K562 (cell line): ENCODE data around the gene CAPN10. TPM values are rescaled to one million over a fixed set of nuclear protein-coding genes. Genes with fewer than 3 reads are reported as not detected.

ENCODE experiments used
- ATAC-seq: fragments of 200-7000 bp; cut with Tn5 transposase; 3 replicates; pipeline ENCODE4 v1.9.1; 2020; ENCODE audit warnings: moderate library complexity
- BruUV-seq: library from RNA; stranded (reverse); fragments of 400-500 nt; replicated peaks from 2 replicates; lab custom pipeline; 2021; lab: Mats Ljungman, UMichigan
- CTCF ChIA-PET: fragments of 300-600 bp; formaldehyde crosslinking; extraction: SDS; loops from one replicate; lab custom pipeline; 2021; ENCODE audit warnings: low intra/inter-chr PET ratio; lab: Yijun Ruan, JAX
- POLR2A ChIA-PET: fragments of 300-600, 350-650 bp; sonication (Branson Sonifier 250); formaldehyde crosslinking; extraction: SDS; loops from one replicate; lab custom pipeline; 2021; ENCODE audit warnings: antibody characterized with exemption, inconsistent platforms; lab: Yijun Ruan, JAX
- DNase-seq, 4 experiments: peaks; one replicate each; pipeline versions ENCODE4 v3.0.0 to v3.0.0-alpha.2; 2011 to 2018; ENCODE audit warnings: low spot score in 3 of 4, mixed read lengths in 3 of 4; ENCODE audit errors: extremely low read depth in 1 of 4
- FAIRE-seq: peaks from 2 replicates; lab custom pipeline; 2011; peaks lifted over from hg19 to GRCh38; lab: Jason Lieb, UNC
- H2AFZ ChIP-seq: 2 replicates; pipeline ENCODE4 v1.6.0; 2011; ENCODE audit warnings: low read depth, low read length, control low read depth, inconsistent platforms
- H3K27ac ChIP-seq: fragments of 200-600 bp; 3 replicates; pipeline ENCODE4 v1.8.0; 2011; ENCODE audit warnings: low read depth, mild to moderate bottlenecking, control low read depth, inconsistent platforms, low read length, moderate library complexity, mixed read lengths; ENCODE audit errors: extremely low read depth
- H3K27me3 ChIP-seq, 2 experiments: fragments of 300-600 bp in 1 of 2; 2 replicates in 1 of 2; 3 replicates in 1 of 2; pipeline versions ENCODE4 v1.6.0 to v1.8.0; 2011; ENCODE audit warnings: inconsistent platforms in 2 of 2, low read length in 2 of 2, mild to moderate bottlenecking in 1 of 2, mixed read lengths in 1 of 2, moderate library complexity in 1 of 2; ENCODE audit not compliant: control insufficient read depth in 2 of 2, insufficient read depth in 2 of 2
- H3K36me3 ChIP-seq: fragments of 300-600 bp; 3 replicates; pipeline ENCODE4 v1.8.0; 2011; ENCODE audit warnings: mild to moderate bottlenecking, low read length, inconsistent platforms; ENCODE audit not compliant: control insufficient read depth, insufficient read depth
- H3K4me1 ChIP-seq, 2 experiments: fragments of 200-600 bp in 1 of 2; replicated peaks in 1 of 2; 2 replicates in 1 of 2; 3 replicates in 1 of 2; pipeline versions ENCODE4 v1.5.1 to v1.8.0; 2011; ENCODE audit warnings: inconsistent platforms in 2 of 2, low read length in 2 of 2, mild to moderate bottlenecking in 1 of 2, mixed read lengths in 1 of 2, moderate library complexity in 1 of 2; ENCODE audit not compliant: control insufficient read depth in 2 of 2, insufficient read depth in 2 of 2
- H3K4me2 ChIP-seq: 2 replicates; pipeline ENCODE4 v1.6.1; 2011; ENCODE audit warnings: low read length, control low read depth, inconsistent platforms, mixed read lengths; ENCODE audit not compliant: insufficient read depth
- H3K4me3 ChIP-seq: fragments of 200-600 bp; sonication (generic), shearing (Covaris generic); 2 replicates; pipeline ENCODE4 v1.5.1; 2016; ENCODE audit warnings: control low read depth, inconsistent platforms
- H3K79me2 ChIP-seq: fragments of 200-600 bp; 3 replicates; pipeline ENCODE4 v1.8.0; 2011; ENCODE audit warnings: low read length, inconsistent platforms; ENCODE audit not compliant: control insufficient read depth, insufficient read depth
- H3K9ac ChIP-seq, 2 experiments: 2 replicates each; pipeline versions ENCODE4 v1.6.0 to v1.6.1; 2011; ENCODE audit warnings: low read depth in 2 of 2, low read length in 2 of 2, control low read depth in 1 of 2, inconsistent platforms in 1 of 2, mild to moderate bottlenecking in 1 of 2, mixed read lengths in 1 of 2; ENCODE audit not compliant: insufficient read depth in 1 of 2
- H3K9me1 ChIP-seq: one replicate; pipeline ENCODE4 v1.6.0; 2011; ENCODE audit warnings: inconsistent platforms, mild to moderate bottlenecking, low read length, moderate library complexity; ENCODE audit not compliant: control insufficient read depth, insufficient read depth
- H3K9me3 ChIP-seq: replicated peaks from 2 replicates; pipeline ENCODE4 v1.5.1; 2011; ENCODE audit warnings: low read depth, low read length, inconsistent platforms; ENCODE audit not compliant: control insufficient read depth, insufficient read depth
- H4K20me1 ChIP-seq: replicated peaks from 2 replicates; pipeline ENCODE4 v1.6.1; 2011; ENCODE audit warnings: low read length, inconsistent platforms, mixed read lengths; ENCODE audit not compliant: control insufficient read depth, insufficient read depth
- HOXB6 ChIP-seq: fragments of 250-450 bp; sonication (Bioruptor Pico); IDR thresholded peaks from 2 replicates; pipeline ENCODE4 v1.5.1; 2022; ENCODE audit warnings: mild to moderate bottlenecking, borderline replicate concordance
- L3MBTL2 ChIP-seq: fragments of 450-650 bp; IDR thresholded peaks from 2 replicates; pipeline ENCODE4 v1.6.1; 2016; ENCODE audit warnings: mild to moderate bottlenecking, moderate library complexity
- RBBP5 ChIP-seq: fragments of 200-600 bp; sonication (generic); IDR thresholded peaks from 2 replicates; pipeline ENCODE4 v1.6.1; 2012; ENCODE audit warnings: borderline replicate concordance, mild to moderate bottlenecking, low read length, control low read depth, inconsistent platforms; ENCODE audit not compliant: insufficient read depth, poor library complexity, severe bottlenecking
- ZNF347 ChIP-seq: fragments of 450-650 bp; formaldehyde crosslinking; IDR thresholded peaks from 2 replicates; pipeline ENCODE4 v1.4.0; 2020; ENCODE audit warnings: low read depth, mild to moderate bottlenecking, moderate library complexity
- WGBS: fragments of 100-300 bp; shearing (Covaris generic); methylation state at CpG from one replicate; pipeline ENCODE4 v1.1.6; 2016; ENCODE audit warnings: low coverage, mixed read lengths; ENCODE audit not compliant: insufficient coverage; ENCODE audit errors: missing lambda C conversion rate; 5-methylcytosine and 5-hydroxymethylcytosine counted together
- in situ Hi-C: fragments of 300-500 bp; cut with MboI; formaldehyde crosslinking; loops from 4 replicates; pipeline ENCODE4 v1.15.0; 2018; ENCODE audit warnings: inconsistent platforms, mixed read lengths
- intact Hi-C: fragments of 100-400 bp; cut with micrococcal nuclease; formaldehyde crosslinking; loops from 2 replicates; pipeline ENCODE4 v1.14.2; 2022
- polyA plus RNA-seq, 8 experiments: library from polyadenylated mRNA; depleted of rRNA in 4 of 8; stranded (reverse) in 5 of 8; unstranded in 3 of 8; fragments of >200 nt; fragmentation: Nextera tagmentation in 2 of 8; fragmentation: Illumina TruSeq in 1 of 8; extraction: Ambion mirVana in 2 of 8; extraction: Trizol in 1 of 8; gene quantifications; 2 replicates each; pipeline versions ENCODE4 v1.2.1 to v1.2.3, GENCODE V29; 2011 to 2014; ENCODE audit warnings: inconsistent platforms in 1 of 8, missing spikeins in 1 of 8
- total RNA-seq, 7 experiments: library from RNA; depleted of rRNA in 6 of 7; stranded (reverse); fragments of >200 nt in 6 of 7; fragmentation: Illumina TruSeq in 2 of 7; extraction: Trizol in 2 of 7; gene quantifications; 2 replicates each; pipeline versions ENCODE4 v1.2.1 to v1.2.3, GENCODE V29; 2011 to 2021; ENCODE audit warnings: low replicate concordance in 1 of 7

Gene CAPN10
- total and polyA plus RNA-seq, 9 of the 15 experiments (the other 6 are each of a cell fraction or from before 2014, with no cell fraction given), result 0.08 to 26.1 (median 8.4) TPM

DNA sequence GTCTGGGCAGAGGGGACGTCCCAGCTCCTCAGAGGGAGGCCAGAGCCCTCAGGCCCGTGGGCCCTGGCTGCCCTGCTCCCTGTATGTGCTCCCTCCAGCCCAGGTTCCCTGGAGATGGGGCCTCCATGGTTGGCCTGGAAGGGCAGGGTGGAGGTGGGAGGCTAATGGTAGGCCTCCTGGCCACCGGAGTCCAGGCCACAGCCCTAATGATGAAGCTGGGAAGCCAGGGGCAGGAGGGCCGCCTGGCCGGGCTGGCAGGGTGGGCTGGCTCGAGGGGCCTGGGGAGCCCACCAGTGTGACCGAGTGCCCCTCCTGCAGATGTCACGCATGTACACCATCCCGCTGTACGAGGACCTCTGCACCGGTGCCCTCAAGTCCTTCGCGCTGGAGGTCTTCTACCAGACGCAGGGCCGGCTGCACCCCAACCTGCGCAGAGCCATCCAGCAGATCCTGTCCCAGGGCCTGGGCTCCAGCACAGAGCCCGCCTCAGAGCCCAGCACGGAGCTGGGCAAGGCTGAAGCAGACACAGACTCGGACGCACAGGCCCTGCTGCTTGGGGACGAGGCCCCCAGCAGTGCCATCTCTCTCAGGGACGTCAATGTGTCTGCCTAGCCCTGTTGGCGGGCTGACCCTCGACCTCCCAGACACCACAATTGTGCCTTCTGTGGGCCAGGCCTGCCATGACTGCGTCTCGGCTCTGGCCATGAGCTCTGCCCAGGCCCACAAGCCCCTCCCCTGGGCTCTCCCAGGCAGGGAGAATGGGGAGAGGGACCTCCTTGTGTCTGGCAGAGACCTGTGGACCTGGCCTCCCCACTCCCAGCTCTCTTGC is 9.0 kb upstream of the CAPN10 start:
- H3K36me3 ChIP-seq, result peaks cover 32% of the 10 kb centered on the region; the same call in 2 of the 3 replicates
- CTCF ChIA-PET, result no interaction called here
- no peak for DNase-seq
- ATAC-seq, result no peak
- H3K9ac ChIP-seq, result no peak overlapping the region; a peak in 1 of 4 replicates
- no peak for FAIRE-seq
- no peaks in the 10 kb centered on the region for H3K9me3 ChIP-seq
- H3K4me2 ChIP-seq, result no peak overlapping the region
- H4K20me1 ChIP-seq, result no peaks in the 10 kb centered on the region; the same call in 1 of the 2 replicates
- no peak overlapping the region for H3K4me3 ChIP-seq
- H3K9me1 ChIP-seq, result peaks cover 8% of the 10 kb centered on the region
- 88% methylated on average over 12 of the region's 26 CpGs for WGBS
- BruUV-seq, result no TSS peak
- peaks cover 15% of the 10 kb centered on the region for H3K79me2 ChIP-seq
- in situ Hi-C loops (no loop called here), intact Hi-C loops (no loop called here)
- H2AFZ ChIP-seq, result no peak overlapping the region
- POLR2A ChIA-PET, result interaction anchor here (1.1 kb wide), 1 partner anchor 12 kb away, joined by 3 read pairs; no protein-coding TSS in a partner anchor
- peaks cover 22 to 34% of the 10 kb centered on the region in 2 experiments for H3K4me1 ChIP-seq
- no peaks in the 10 kb centered on the region for H3K27me3 ChIP-seq
- no peak overlapping the region for H3K27ac ChIP-seq
- TF ChIP-seq ZNF347 (CRISPR knock-in tag), result no peak
- TF ChIP-seq, all 486 proteins: peak for 0

GRCh38 chr2:240578110-240578450 is 8.5 kb upstream of the CAPN10 start:
- POLR2A ChIA-PET, result interaction anchor here (1.1 kb wide), 1 partner anchor 12 kb away, joined by 3 read pairs; no protein-coding TSS in a partner anchor
- no CpG with 5 or more reads among the region's 9 CpGs for WGBS

More at GRCh38 chr2:240578110-240578450, 8.5 kb upstream of the CAPN10 start:
- Histone ChIP-seq H4K20me1 (no peaks in the 10 kb centered on the region; the same call in 1 of the 2 replicates), H3K4me2 (no peak overlapping the region), H3K27ac (no peak overlapping the region), H3K4me3 (no peak overlapping the region), H3K36me3 (peaks cover 35% of the 10 kb centered on the region; the same call in 2 of the 3 replicates), H3K9me3 (no peaks in the 10 kb centered on the region), H3K4me1 (peaks cover 28 to 32% of the 10 kb centered on the region in 2 experiments), H3K79me2 (peaks cover 20% of the 10 kb centered on the region), H3K9ac (peak overlapping the region in 1 of 2 experiments; percentile 58; a peak in 1 of 4 replicates), H2AFZ (no peak overlapping the region), H3K9me1 (peaks cover 8% of the 10 kb centered on the region), H3K27me3 (no peaks in the 10 kb centered on the region)
- TF ChIP-seq RBBP5, result no peak
- no peak for TF ChIP-seq HOXB6 (CRISPR knock-in tag)
- TF ChIP-seq L3MBTL2, result no peak
- CTCF ChIA-PET, result no interaction called here
- in situ Hi-C loops (no loop called here), intact Hi-C loops (no loop called here)
- no peak for DNase-seq
- BruUV-seq, result no TSS peak
- no peak for ATAC-seq
- FAIRE-seq, result no peak
